Spleen (tissue), 11 donors: ENCODE data around the gene COQ10A. TPM values are rescaled to one million over a fixed set of nuclear protein-coding genes. Genes with fewer than 3 reads are reported as not detected.
A peak's percentile ranks its signal among the peaks of the same experiment; 100 is the strongest.

Source experiments
- DNase-seq: peaks from one replicate; pipeline ENCODE4 v3.0.0-alpha.2; 2020
- H3K27ac ChIP-seq, 8 donors: fragments of 200-600 bp; sonication (generic) in 7 of 8; 1 replicate in 4 of 8; 2 replicates in 4 of 8; pipeline versions ENCODE4 v1.5.0 to v1.8.0; 2016 to 2021; ENCODE audit warnings: inconsistent platforms in 4 of 8, mild to moderate bottlenecking in 4 of 8, moderate library complexity in 1 of 8
- H3K27me3 ChIP-seq, 7 donors: fragments of 200-600 bp; sonication (generic) in 6 of 7; replicated peaks in 1 of 7; 1 replicate in 4 of 7; 2 replicates in 3 of 7; pipeline versions ENCODE4 v1.5.0 to v1.8.0; 2016 to 2021; ENCODE audit warnings: inconsistent platforms in 3 of 7, mild to moderate bottlenecking in 1 of 7
- H3K36me3 ChIP-seq, 6 donors: fragments of 200-600 bp; sonication (generic) in 5 of 6; 1 replicate in 4 of 6; 2 replicates in 2 of 6; pipeline versions ENCODE4 v1.5.0 to v1.8.0; 2016 to 2021; ENCODE audit warnings: inconsistent platforms in 2 of 6
- H3K4me1 ChIP-seq, 6 donors: fragments of 200-600 bp; sonication (generic) in 5 of 6; 1 replicate in 3 of 6; 2 replicates in 3 of 6; pipeline versions ENCODE4 v1.5.0 to v1.8.0; 2016 to 2021; ENCODE audit warnings: inconsistent platforms in 3 of 6
- H3K4me3 ChIP-seq, 8 donors: fragments of 200-600 bp; sonication (generic) in 7 of 8; 1 replicate in 4 of 8; 2 replicates in 4 of 8; pipeline versions ENCODE4 v1.5.0 to v1.8.0; 2016 to 2021; ENCODE audit warnings: inconsistent platforms in 4 of 8, mild to moderate bottlenecking in 4 of 8, moderate library complexity in 2 of 8
- H3K9me3 ChIP-seq, 8 donors: fragments of 200-600 bp; sonication (generic) in 7 of 8; 1 replicate in 4 of 8; 2 replicates in 4 of 8; pipeline versions ENCODE4 v1.5.0 to v1.8.0; 2016 to 2021; ENCODE audit warnings: inconsistent platforms in 4 of 8
- POLR2A ChIP-seq, 3 donors: fragments of 450-650 bp; IDR thresholded peaks; one replicate each; pipeline ENCODE4 v1.5.1; 2017; ENCODE audit warnings: antibody characterized with exemption in 3 of 3, mild to moderate bottlenecking in 1 of 3
- POLR2AphosphoS5 ChIP-seq, 3 donors: sonication (generic); formaldehyde crosslinking; IDR thresholded peaks; one replicate each; pipeline ENCODE4 v1.5.1; 2017; ENCODE audit warnings: antibody characterized with exemption in 3 of 3
- WGBS, 5 donors: extraction: QIAGEN DNeasy Blood & Tissue Kit in 3 of 5; methylation state at CpG; one replicate each; pipeline versions ENCODE4 v1.1.5 to v1.1.7; 2013 to 2018; 5-methylcytosine and 5-hydroxymethylcytosine counted together
- intact Hi-C: fragments of 100-400 bp; cut with DNase I; formaldehyde crosslinking; loops from one replicate; pipeline ENCODE4 v1.15.0; 2023; ENCODE audit warnings: low total_unique reads
- polyA plus RNA-seq, 3 donors: library from polyadenylated mRNA; stranded (reverse); fragments of 200-250 nt; gene quantifications; one replicate each; pipeline ENCODE4 v1.2.1, GENCODE V29; 2013
- total RNA-seq, 7 donors: library from RNA; depleted of rRNA in 3 of 7; stranded (reverse); fragments of >200 nt in 3 of 7; fragmentation: NEBNext Ultra II Directional in 4 of 7; extraction: Animal tissue kit (Norgen Biotek cat#: 25700) in 4 of 7; gene quantifications; one replicate each; pipeline versions ENCODE4 v1.1.0 to v1.2.1, GENCODE V29; 2016 to 2021
- TF ChIP-seq, protein P1 (sequence below), 11 experiments: fragments of 200-600 bp in 7 of 11; fragments of 450-650 bp in 4 of 11; sonication (generic) in 4 of 11; IDR thresholded peaks in 8 of 11; conservative IDR thresholded peaks in 3 of 11; 1 replicate in 7 of 11; 2 replicates in 4 of 11; pipeline versions ENCODE4 v1.4.0 to v1.8.0; 2016 to 2021; ENCODE audit warnings: antibody characterized with exemption in 11 of 11, inconsistent platforms in 4 of 11, mild to moderate bottlenecking in 1 of 11
- donor health status: healthy with polysubstance abuse.
- donor health status: DM: no; HTN: no; CAD: no; lungs with moderate emphysema.
- donor health status: DM: no; HTN: no; CAD: no.
- donor health status: Bipolar disorder and iron deficiency.
- donor health status: healthy.
- donor health status: DM: no; HTN: no; CAD: no.
- donor health status: DM: yes; HTN: yes; CAD: no.

The COQ10A gene
- total and polyA plus RNA-seq, 10 donors, result 13.9 to 37.3 (median 20.1) TPM

DNA sequence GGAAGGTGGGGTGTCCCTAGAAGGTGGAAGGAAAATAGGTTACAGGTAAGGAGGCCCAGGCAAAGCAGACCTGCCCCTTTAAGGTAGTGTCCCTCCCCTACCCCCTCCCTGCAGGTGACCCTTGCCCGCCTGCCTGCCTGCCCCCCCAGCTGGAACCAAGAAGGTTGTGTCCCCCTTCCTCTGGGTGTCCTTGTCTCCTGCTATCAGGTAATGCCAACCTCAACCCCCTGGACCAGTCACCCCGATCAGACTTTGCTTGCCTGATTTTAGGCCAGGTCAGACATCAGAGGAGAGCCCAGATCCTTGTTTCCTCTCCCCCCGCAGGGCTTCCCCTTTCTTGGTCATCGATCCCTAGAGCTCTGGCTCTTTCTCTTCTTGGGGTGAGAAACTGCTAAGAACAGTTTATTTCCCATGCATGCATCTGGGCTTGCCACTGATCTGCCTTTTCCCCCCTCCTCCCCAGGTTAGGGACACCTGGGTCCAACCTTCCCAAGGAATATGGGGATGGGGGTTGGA is 36.8 kb upstream of the COQ10A start, which contains the start of gene SLC39A5:
Gene SLC39A5 (plus strand): TSS at position 136 of the 516 bp plus-strand sequence. CDS start 1,224 bp downstream, outside the sequence.
- no peak within 1 kb of the TSS for H3K27ac ChIP-seq
- H3K9me3 ChIP-seq, result no peaks in the 10 kb centered on the region
- TF ChIP-seq POLR2A (IDR thresholded peaks at IDR 0.05), result no peak
- TF ChIP-seq, protein P1, sequence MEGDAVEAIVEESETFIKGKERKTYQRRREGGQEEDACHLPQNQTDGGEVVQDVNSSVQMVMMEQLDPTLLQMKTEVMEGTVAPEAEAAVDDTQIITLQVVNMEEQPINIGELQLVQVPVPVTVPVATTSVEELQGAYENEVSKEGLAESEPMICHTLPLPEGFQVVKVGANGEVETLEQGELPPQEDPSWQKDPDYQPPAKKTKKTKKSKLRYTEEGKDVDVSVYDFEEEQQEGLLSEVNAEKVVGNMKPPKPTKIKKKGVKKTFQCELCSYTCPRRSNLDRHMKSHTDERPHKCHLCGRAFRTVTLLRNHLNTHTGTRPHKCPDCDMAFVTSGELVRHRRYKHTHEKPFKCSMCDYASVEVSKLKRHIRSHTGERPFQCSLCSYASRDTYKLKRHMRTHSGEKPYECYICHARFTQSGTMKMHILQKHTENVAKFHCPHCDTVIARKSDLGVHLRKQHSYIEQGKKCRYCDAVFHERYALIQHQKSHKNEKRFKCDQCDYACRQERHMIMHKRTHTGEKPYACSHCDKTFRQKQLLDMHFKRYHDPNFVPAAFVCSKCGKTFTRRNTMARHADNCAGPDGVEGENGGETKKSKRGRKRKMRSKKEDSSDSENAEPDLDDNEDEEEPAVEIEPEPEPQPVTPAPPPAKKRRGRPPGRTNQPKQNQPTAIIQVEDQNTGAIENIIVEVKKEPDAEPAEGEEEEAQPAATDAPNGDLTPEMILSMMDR (IDR thresholded peaks at IDR 0.05 in 8 of 11, conservative IDR thresholded peaks at IDR 0.05 in 3 of 11), result no peak
- TF ChIP-seq POLR2AphosphoS5 (IDR thresholded peaks at IDR 0.05), result no peak
- H3K27me3 ChIP-seq, result no peaks in the 10 kb centered on the region
- peaks cover 0 to 38% (median 7%) of the 10 kb centered on the region in 6 donors for H3K36me3 ChIP-seq
- intact Hi-C loops, result no loop called here
- H3K4me3 ChIP-seq, result no peak within 1 kb of the TSS
- no peak for DNase-seq
- peaks cover 2 to 10% (median 5%) of the 10 kb centered on the region in 6 donors for H3K4me1 ChIP-seq
- WGBS, 5 donors, result 64 to 71% (median 66%) methylated on average over 4 of the region's 4 CpGs

DNA sequence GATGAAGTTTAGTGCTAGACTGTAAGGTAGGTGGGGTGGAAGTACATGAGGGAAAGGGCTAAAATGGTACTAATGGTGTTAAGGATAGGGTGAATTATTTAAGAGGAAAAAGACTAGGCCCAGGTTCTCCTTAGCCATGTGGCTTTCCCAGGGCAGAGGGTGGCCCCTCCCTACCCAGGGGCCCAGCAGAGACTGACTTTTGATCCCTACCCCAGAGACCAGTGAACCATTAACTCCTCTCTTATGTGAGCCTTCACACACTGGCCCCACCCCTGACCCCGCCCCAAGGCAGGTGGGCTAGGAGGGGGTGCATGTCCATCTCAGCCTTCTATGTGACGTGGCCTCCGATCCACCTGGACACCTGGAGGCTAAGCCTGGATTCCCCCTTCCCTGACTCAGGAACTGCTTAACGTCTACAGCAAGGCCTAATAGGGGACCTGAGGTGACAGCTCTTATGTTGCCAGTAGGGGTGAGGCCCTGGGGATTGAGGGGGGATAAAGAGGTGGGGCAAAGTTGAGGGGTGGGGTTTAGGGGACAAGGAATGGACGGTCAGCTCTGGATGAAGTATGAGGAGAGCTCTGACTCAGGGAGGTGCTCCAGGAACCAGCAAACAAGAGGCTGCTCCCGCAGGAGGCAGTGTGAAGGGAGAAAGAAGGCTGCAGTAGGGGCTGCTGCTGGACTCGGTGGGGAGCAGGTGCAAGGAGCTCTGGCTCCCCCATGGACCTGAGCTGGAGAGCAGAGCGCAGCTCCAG is 36.1 kb upstream of the COQ10A start:
- TF ChIP-seq POLR2AphosphoS5 (IDR thresholded peaks at IDR 0.05) (no peak), POLR2A (IDR thresholded peaks at IDR 0.05) (no peak)
- TF ChIP-seq, protein P1 (IDR thresholded peaks at IDR 0.05 in 8 of 11, conservative IDR thresholded peaks at IDR 0.05 in 3 of 11), result no peak
- no peaks in the 10 kb centered on the region for H3K9me3 ChIP-seq
- H3K4me3 ChIP-seq, result no peak overlapping the region
- intact Hi-C loops, result no loop called here
- H3K27me3 ChIP-seq, result no peaks in the 10 kb centered on the region
- DNase-seq, result no peak
- H3K4me1 ChIP-seq, result peaks cover 0 to 4% (median under 1%) of the 10 kb centered on the region in 6 donors
- H3K27ac ChIP-seq, result no peak overlapping the region
- 74 to 88% (median 84%) methylated on average over 6 to 8 of the region's 8 CpGs for WGBS, 5 donors
- peaks cover 0 to 37% (median 7%) of the 10 kb centered on the region in 6 donors for H3K36me3 ChIP-seq

DNA sequence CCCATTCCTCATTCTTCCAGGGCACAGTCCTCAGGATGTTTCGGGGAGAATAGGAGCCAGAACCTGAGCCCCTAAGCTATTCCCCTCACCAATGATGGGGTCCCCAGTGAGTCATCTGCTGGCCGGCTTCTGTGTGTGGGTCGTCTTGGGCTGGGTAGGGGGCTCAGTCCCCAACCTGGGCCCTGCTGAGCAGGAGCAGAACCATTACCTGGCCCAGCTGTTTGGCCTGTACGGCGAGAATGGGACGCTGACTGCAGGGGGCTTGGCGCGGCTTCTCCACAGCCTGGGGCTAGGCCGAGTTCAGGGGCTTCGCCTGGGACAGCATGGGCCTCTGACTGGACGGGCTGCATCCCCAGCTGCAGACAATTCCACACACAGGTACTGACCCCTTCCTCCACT is 35.6 kb upstream of the COQ10A start:
- TF ChIP-seq POLR2A (IDR thresholded peaks at IDR 0.05) (no peak), POLR2AphosphoS5 (IDR thresholded peaks at IDR 0.05) (no peak)
- TF ChIP-seq, protein P1 (IDR thresholded peaks at IDR 0.05 in 8 of 11, conservative IDR thresholded peaks at IDR 0.05 in 3 of 11), result no peak
- WGBS, 5 donors, result 74 to 95% (median 92%) methylated on average over 4 to 11 of the region's 11 CpGs

DNA sequence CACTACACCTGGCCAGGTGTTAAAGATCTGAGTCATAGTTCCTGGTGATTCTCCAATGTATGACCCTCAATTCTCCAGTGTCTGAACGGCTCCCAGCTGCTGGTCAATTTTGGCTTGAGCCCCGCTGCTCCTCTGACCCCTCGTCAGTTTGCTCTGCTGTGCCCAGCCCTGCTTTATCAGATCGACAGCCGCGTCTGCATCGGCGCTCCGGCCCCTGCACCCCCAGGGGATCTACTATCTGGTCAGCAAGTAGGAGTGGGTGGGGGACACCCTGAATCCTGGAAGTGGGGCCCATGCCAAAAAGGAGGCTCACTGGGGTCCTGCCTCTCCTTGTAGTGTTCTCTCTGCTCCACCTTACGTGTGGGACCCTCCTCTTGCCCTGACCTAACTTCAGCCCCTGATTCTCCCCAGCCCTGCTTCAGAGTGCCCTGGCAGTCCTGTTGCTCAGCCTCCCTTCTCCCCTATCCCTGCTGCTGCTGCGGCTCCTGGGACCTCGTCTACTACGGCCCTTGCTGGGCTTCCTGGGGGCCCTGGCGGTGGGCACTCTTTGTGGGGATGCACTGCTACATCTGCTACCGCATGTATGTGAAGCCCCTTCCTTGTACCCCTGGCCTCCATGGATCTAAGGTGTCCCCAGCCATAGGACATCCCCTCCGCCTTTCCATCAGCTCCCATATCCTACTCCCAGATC is 31.9 kb upstream of the COQ10A start:
- Histone ChIP-seq H3K27ac (no peak overlapping the region), H3K27me3 (no peaks in the 10 kb centered on the region), H3K4me3 (no peak overlapping the region), H3K36me3 (peaks cover 0 to 42% (median 15%) of the 10 kb centered on the region in 6 donors), H3K9me3 (no peaks in the 10 kb centered on the region), H3K4me1 (no peaks in the 10 kb centered on the region)
- WGBS, 5 donors, result 82 to 91% (median 89%) methylated on average over 16 of the region's 16 CpGs
- intact Hi-C loops, result no loop called here
- DNase-seq, result no peak
- TF ChIP-seq POLR2AphosphoS5 (IDR thresholded peaks at IDR 0.05) (peak in 1 of 3 donors; percentile 29), POLR2A (IDR thresholded peaks at IDR 0.05) (no peak)
- TF ChIP-seq, protein P1 (IDR thresholded peaks at IDR 0.05 in 8 of 11, conservative IDR thresholded peaks at IDR 0.05 in 3 of 11), result no peak

More for the DNA sequence above, 35.6 kb upstream of the COQ10A start:
- Histone ChIP-seq H3K4me1 (no peaks in the 10 kb centered on the region), H3K36me3 (peaks cover 0 to 36% (median 7%) of the 10 kb centered on the region in 6 donors), H3K9me3 (no peaks in the 10 kb centered on the region), H3K4me3 (no peak overlapping the region), H3K27ac (no peak overlapping the region), H3K27me3 (no peaks in the 10 kb centered on the region)
- intact Hi-C loops, result no loop called here
- DNase-seq, result no peak
